Measurements from ENCODE around the gene AHCYL1. TPM values are rescaled to one million over a fixed set of nuclear protein-coding genes. Genes with fewer than 3 reads are reported as not detected.

Gene AHCYL1
- total RNA-seq, 1 experiment from 2014 or later: 92.0 TPM

GRCh38 chr1:110011527-110012041, 27.0 kb downstream of the AHCYL1 start:
- ChIA-PET CTCF (interaction anchor here (1.0 to 2.8 kb wide), 6 partner anchors 9 to 371 kb away, joined by 3 to 10 read pairs (median 4); partner anchors contain the start of gene AHCYL1), RAD21 (ENCODE audit: low non-redundant PET in 1 of 2, low total read pairs in 2 of 2, uncharacterized antibody in 2 of 2, unreplicated experiment in 2 of 2) (interaction anchor here (0.7 to 1.3 kb wide), 3 partner anchors 27 to 30 kb away, joined by 4 to 5 read pairs (median 4); partner anchors contain the start of gene AHCYL1 (in 2 of the 2)), POLR2A (no interaction called here)
- no peak overlapping the region for H3K27ac ChIP-seq (ENCODE audit: low read depth, low read length)
- DNase-seq (ENCODE audit: low read depth, low spot score) (peak; percentile 39), ATAC-seq (peak; percentile 98)
- H3K9ac ChIP-seq (ENCODE audit: low read length): no peak overlapping the region
- no peaks in the 10 kb centered on the region for H3K9me3 ChIP-seq (ENCODE audit: control insufficient read depth in 1 of 2, insufficient read depth in 1 of 2, low read depth in 1 of 2, low read length in 2 of 2)
- H3K36me3 ChIP-seq (ENCODE audit: control insufficient read depth in 1 of 2, insufficient read depth in 2 of 2, low read length in 2 of 2): peaks cover 59 to 60% of the 10 kb centered on the region in 2 experiments
- intact Hi-C loops (cut with micrococcal nuclease): loop anchor here (1.0 kb wide), 2 partner anchors 27 to 234 kb away; partner anchors contain the start of gene AHCYL1
- H3K4me3 ChIP-seq (replicated peaks in 1 of 2; ENCODE audit: low read depth in 1 of 2, low read length in 2 of 2): no peak overlapping the region
- no peaks in the 10 kb centered on the region for H3K27me3 ChIP-seq (ENCODE audit: insufficient read depth, low read length)
- no TSS peak for BruUV-seq (replicated peaks)
- H3K4me1 ChIP-seq (ENCODE audit: control insufficient read depth in 1 of 2, insufficient read depth in 2 of 2, low read length in 2 of 2): no peaks in the 10 kb centered on the region
- 0 out of 2 replicates have a peak, but pooled peaks cover 5% of the 10 kb centered on the region for H4K20me1 ChIP-seq (ENCODE audit: insufficient read depth)
- no peaks in the 10 kb centered on the region for H3K9me2 ChIP-seq (ENCODE audit: insufficient read depth)
- H3K4me2 ChIP-seq (ENCODE audit: low read length): no peak overlapping the region
- H3K79me2 ChIP-seq (ENCODE audit: insufficient read depth, low read length): peaks cover 11% of the 10 kb centered on the region
- no peak overlapping the region for H2AFZ ChIP-seq (ENCODE audit: low read depth, low read length, poor library complexity, severe bottlenecking)
- no peak for TF ChIP-seq JUND (IDR thresholded peaks at IDR 0.05)
- no peak for TF ChIP-seq ZNF274 (IDR thresholded peaks at IDR 0.05; ENCODE audit: low read depth, low read length)
- TF ChIP-seq TCF7L2 (IDR thresholded peaks at IDR 0.05; ENCODE audit: borderline replicate concordance, extremely low read depth, insufficient read depth, insufficient read length): no peak
- no peak for TF ChIP-seq CBX3 (IDR thresholded peaks at IDR 0.05; ENCODE audit: low read depth)
- TF ChIP-seq SRF (IDR thresholded peaks at IDR 0.05; ENCODE audit: low read depth): no peak
- TF ChIP-seq, protein P1, sequence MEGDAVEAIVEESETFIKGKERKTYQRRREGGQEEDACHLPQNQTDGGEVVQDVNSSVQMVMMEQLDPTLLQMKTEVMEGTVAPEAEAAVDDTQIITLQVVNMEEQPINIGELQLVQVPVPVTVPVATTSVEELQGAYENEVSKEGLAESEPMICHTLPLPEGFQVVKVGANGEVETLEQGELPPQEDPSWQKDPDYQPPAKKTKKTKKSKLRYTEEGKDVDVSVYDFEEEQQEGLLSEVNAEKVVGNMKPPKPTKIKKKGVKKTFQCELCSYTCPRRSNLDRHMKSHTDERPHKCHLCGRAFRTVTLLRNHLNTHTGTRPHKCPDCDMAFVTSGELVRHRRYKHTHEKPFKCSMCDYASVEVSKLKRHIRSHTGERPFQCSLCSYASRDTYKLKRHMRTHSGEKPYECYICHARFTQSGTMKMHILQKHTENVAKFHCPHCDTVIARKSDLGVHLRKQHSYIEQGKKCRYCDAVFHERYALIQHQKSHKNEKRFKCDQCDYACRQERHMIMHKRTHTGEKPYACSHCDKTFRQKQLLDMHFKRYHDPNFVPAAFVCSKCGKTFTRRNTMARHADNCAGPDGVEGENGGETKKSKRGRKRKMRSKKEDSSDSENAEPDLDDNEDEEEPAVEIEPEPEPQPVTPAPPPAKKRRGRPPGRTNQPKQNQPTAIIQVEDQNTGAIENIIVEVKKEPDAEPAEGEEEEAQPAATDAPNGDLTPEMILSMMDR (IDR thresholded peaks at IDR 0.05 in 2 of 3, conservative IDR thresholded peaks at IDR 0.05 in 1 of 3; ENCODE audit: borderline replicate concordance in 1 of 3, insufficient read depth in 1 of 3, low read depth in 2 of 3, low read length in 2 of 3): peak; percentile 31 to 66 (median 55); a peak in 5 of 6 replicates
- TF ChIP-seq RAD21 (IDR thresholded peaks at IDR 0.05; ENCODE audit: low read depth): peak; percentile 69
- TF ChIP-seq, protein P2, sequence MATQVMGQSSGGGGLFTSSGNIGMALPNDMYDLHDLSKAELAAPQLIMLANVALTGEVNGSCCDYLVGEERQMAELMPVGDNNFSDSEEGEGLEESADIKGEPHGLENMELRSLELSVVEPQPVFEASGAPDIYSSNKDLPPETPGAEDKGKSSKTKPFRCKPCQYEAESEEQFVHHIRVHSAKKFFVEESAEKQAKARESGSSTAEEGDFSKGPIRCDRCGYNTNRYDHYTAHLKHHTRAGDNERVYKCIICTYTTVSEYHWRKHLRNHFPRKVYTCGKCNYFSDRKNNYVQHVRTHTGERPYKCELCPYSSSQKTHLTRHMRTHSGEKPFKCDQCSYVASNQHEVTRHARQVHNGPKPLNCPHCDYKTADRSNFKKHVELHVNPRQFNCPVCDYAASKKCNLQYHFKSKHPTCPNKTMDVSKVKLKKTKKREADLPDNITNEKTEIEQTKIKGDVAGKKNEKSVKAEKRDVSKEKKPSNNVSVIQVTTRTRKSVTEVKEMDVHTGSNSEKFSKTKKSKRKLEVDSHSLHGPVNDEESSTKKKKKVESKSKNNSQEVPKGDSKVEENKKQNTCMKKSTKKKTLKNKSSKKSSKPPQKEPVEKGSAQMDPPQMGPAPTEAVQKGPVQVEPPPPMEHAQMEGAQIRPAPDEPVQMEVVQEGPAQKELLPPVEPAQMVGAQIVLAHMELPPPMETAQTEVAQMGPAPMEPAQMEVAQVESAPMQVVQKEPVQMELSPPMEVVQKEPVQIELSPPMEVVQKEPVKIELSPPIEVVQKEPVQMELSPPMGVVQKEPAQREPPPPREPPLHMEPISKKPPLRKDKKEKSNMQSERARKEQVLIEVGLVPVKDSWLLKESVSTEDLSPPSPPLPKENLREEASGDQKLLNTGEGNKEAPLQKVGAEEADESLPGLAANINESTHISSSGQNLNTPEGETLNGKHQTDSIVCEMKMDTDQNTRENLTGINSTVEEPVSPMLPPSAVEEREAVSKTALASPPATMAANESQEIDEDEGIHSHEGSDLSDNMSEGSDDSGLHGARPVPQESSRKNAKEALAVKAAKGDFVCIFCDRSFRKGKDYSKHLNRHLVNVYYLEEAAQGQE (IDR thresholded peaks at IDR 0.05; ENCODE audit: low read depth): no peak
- no peak for TF ChIP-seq SIN3A (IDR thresholded peaks at IDR 0.05; ENCODE audit: low read depth)
- TF ChIP-seq, protein P3, sequence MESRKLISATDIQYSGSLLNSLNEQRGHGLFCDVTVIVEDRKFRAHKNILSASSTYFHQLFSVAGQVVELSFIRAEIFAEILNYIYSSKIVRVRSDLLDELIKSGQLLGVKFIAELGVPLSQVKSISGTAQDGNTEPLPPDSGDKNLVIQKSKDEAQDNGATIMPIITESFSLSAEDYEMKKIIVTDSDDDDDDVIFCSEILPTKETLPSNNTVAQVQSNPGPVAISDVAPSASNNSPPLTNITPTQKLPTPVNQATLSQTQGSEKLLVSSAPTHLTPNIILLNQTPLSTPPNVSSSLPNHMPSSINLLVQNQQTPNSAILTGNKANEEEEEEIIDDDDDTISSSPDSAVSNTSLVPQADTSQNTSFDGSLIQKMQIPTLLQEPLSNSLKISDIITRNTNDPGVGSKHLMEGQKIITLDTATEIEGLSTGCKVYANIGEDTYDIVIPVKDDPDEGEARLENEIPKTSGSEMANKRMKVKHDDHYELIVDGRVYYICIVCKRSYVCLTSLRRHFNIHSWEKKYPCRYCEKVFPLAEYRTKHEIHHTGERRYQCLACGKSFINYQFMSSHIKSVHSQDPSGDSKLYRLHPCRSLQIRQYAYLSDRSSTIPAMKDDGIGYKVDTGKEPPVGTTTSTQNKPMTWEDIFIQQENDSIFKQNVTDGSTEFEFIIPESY (IDR thresholded peaks at IDR 0.05; ENCODE audit: extremely low read depth, insufficient replicate concordance, low read length): no peak
